Measurements from ENCODE around the gene S100Z. TPM values are rescaled to one million over a fixed set of nuclear protein-coding genes. Genes with fewer than 3 reads are reported as not detected.

The S100Z gene
- total RNA-seq, 4 donors from 2014 or later: not detected

DNA sequence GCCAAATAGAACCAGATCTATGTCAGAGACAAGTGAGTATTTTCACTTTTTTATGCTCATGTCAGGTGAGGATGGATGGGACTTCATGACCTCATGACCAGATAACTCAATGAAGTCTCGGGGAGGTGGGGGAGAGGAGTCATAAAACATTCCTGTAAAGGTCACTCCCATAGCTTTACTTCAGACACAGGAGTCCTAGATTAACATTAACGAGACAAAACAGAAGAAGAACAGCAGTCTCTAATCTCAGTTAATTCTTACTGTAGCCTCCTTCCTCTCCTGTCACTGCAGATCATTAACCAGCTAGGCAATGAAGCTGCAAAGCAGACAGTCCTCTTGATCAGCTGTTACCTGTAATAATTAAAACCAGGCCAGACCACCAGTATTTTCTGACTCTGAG is 114.2 kb downstream of the S100Z start:
- Histone ChIP-seq H3K27me3 (no peaks in the 10 kb centered on the region), H3K27ac (no peak overlapping the region), H3K9me3 (no peaks in the 10 kb centered on the region), H3K4me3 (no peak overlapping the region), H3K4me1 (no peaks in the 10 kb centered on the region), H3K36me3 (no peaks in the 10 kb centered on the region)
- DNase-seq (ENCODE audit: low spot score in 2 of 2): no peak
- WGBS: 73% methylated on average over 2 of the region's 2 CpGs
- no peak for TF ChIP-seq EP300 (IDR thresholded peaks at IDR 0.05)

Other genes with a start within 250 kb of the S100Z start
- gene F2RL2, start 226.6 kb upstream of the S100Z start, total RNA-seq: 1 to 10 TPM in 2 of 4 donors, under 1 TPM in 2; 0.79 to 1.9 (median 1.0) TPM
- 10 to 100 TPM; 33.8 to 48.6 (median 45.7) TPM for gene F2R, start 133.9 kb upstream of the S100Z start, total RNA-seq
- 100 to 1,000 TPM in 2 of 4 donors, 10 to 100 TPM in 2; 20.8 to 107 (median 77.7) TPM for gene F2RL1, start 31.0 kb upstream of the S100Z start, total RNA-seq
- gene CRHBP, start 103.0 kb downstream of the S100Z start, total RNA-seq: 1 to 10 TPM in 1 of 4 donors, under 1 TPM in 1, not detected in 2; 0.73 to 1.0 TPM
- 10 to 100 TPM; 16.3 to 23.5 (median 21.3) TPM for gene AGGF1, start 180.4 kb downstream of the S100Z start, total RNA-seq
- 1 to 10 TPM in 3 of 4 donors, under 1 TPM in 1; 0.83 to 3.7 (median 2.8) TPM for gene ZBED3, start 237.3 kb downstream of the S100Z start, total RNA-seq